ENCODE data around the gene PROZ. TPM values are rescaled to one million over a fixed set of nuclear protein-coding genes. Genes with fewer than 3 reads are reported as not detected.
A peak's percentile ranks its signal among the peaks of the same experiment; 100 is the strongest.

PROZ gene
- total and polyA plus RNA-seq, 9 of the 15 experiments (the other 6 are each of a cell fraction or from before 2014, with no cell fraction given), result not detected

DNA sequence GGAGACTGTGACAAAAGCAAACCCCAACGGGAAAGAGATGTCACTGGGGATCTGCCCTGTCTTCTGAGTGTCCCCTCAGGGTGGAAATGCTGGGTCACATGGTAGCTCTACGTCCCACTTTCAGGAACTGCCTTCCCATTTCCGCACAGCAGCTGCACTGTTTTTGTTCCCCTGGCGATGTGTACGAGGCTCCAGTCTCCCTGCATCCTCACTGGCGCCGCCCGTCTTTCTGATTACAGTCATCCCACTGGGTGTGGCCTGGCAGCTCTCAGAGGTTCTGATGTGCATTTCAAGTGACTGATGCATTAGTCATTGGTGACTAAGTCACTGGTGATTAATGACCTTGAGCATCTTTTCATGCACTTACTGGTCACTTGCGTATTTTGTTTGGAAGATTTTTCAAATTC, 28.8 kb downstream of the PROZ start (continued):
- TF ChIP-seq RBM15 (IDR thresholded peaks at IDR 0.05; ENCODE audit: insufficient read depth, low read length) (no peak), ZNF133 (CRISPR knock-in tag; IDR thresholded peaks at IDR 0.05) (no peak), TAF9B (IDR thresholded peaks at IDR 0.05; ENCODE audit: partially characterized antibody) (no peak), TRIM24 (IDR thresholded peaks at IDR 0.05) (peak in 1 of 2 experiments; percentile 41; a peak in 1 of 4 replicates), ZNF239 (CRISPR knock-in tag; IDR thresholded peaks at IDR 0.05) (no peak), ZNF77 (CRISPR knock-in tag; IDR thresholded peaks at IDR 0.05) (no peak), CXXC5 (CRISPR knock-in tag; IDR thresholded peaks at IDR 0.05) (no peak), FOXM1 (IDR thresholded peaks at IDR 0.05; ENCODE audit: low read depth) (no peak), FOXM1 (CRISPR knock-in tag; IDR thresholded peaks at IDR 0.05; ENCODE audit: low read depth) (no peak), HIVEP1 (CRISPR knock-in tag; IDR thresholded peaks at IDR 0.05) (no peak), PHB2 (IDR thresholded peaks at IDR 0.05; ENCODE audit: low read depth) (no peak), ZNF134 (CRISPR knock-in tag; conservative IDR thresholded peaks at IDR 0.05) (no peak), SMARCE1 (IDR thresholded peaks at IDR 0.05) (peak; percentile 57; the same call in 1 of the 2 replicates), C11orf30 (IDR thresholded peaks at IDR 0.05; ENCODE audit: low read depth) (no peak), SMAD2 (IDR thresholded peaks at IDR 0.05; ENCODE audit: low read depth, low read length) (no peak), DACH1 (IDR thresholded peaks at IDR 0.05; ENCODE audit: partially characterized antibody) (peak; percentile 43)
- TF ChIP-seq, protein P1, sequence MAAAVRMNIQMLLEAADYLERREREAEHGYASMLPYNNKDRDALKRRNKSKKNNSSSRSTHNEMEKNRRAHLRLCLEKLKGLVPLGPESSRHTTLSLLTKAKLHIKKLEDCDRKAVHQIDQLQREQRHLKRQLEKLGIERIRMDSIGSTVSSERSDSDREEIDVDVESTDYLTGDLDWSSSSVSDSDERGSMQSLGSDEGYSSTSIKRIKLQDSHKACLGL (CRISPR knock-in tag; IDR thresholded peaks at IDR 0.05; ENCODE audit: borderline replicate concordance, poor library complexity, severe bottlenecking), result no peak
- TF ChIP-seq, protein P2, sequence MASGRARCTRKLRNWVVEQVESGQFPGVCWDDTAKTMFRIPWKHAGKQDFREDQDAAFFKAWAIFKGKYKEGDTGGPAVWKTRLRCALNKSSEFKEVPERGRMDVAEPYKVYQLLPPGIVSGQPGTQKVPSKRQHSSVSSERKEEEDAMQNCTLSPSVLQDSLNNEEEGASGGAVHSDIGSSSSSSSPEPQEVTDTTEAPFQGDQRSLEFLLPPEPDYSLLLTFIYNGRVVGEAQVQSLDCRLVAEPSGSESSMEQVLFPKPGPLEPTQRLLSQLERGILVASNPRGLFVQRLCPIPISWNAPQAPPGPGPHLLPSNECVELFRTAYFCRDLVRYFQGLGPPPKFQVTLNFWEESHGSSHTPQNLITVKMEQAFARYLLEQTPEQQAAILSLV (tag; IDR thresholded peaks at IDR 0.05), result no peak
- TF ChIP-seq, protein P3, sequence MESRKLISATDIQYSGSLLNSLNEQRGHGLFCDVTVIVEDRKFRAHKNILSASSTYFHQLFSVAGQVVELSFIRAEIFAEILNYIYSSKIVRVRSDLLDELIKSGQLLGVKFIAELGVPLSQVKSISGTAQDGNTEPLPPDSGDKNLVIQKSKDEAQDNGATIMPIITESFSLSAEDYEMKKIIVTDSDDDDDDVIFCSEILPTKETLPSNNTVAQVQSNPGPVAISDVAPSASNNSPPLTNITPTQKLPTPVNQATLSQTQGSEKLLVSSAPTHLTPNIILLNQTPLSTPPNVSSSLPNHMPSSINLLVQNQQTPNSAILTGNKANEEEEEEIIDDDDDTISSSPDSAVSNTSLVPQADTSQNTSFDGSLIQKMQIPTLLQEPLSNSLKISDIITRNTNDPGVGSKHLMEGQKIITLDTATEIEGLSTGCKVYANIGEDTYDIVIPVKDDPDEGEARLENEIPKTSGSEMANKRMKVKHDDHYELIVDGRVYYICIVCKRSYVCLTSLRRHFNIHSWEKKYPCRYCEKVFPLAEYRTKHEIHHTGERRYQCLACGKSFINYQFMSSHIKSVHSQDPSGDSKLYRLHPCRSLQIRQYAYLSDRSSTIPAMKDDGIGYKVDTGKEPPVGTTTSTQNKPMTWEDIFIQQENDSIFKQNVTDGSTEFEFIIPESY (CRISPR knock-in tag; IDR thresholded peaks at IDR 0.05), result 0 out of 2 replicates have a peak, but pooled peaks have one; percentile 14
- TF ChIP-seq, protein P4, sequence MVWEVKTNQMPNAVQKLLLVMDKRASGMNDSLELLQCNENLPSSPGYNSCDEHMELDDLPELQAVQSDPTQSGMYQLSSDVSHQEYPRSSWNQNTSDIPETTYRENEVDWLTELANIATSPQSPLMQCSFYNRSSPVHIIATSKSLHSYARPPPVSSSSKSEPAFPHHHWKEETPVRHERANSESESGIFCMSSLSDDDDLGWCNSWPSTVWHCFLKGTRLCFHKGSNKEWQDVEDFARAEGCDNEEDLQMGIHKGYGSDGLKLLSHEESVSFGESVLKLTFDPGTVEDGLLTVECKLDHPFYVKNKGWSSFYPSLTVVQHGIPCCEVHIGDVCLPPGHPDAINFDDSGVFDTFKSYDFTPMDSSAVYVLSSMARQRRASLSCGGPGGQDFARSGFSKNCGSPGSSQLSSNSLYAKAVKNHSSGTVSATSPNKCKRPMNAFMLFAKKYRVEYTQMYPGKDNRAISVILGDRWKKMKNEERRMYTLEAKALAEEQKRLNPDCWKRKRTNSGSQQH (CRISPR knock-in tag; IDR thresholded peaks at IDR 0.05), result no peak
- TF ChIP-seq, protein P5, sequence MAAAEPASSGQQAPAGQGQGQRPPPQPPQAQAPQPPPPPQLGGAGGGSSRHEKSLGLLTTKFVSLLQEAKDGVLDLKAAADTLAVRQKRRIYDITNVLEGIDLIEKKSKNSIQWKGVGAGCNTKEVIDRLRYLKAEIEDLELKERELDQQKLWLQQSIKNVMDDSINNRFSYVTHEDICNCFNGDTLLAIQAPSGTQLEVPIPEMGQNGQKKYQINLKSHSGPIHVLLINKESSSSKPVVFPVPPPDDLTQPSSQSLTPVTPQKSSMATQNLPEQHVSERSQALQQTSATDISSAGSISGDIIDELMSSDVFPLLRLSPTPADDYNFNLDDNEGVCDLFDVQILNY (CRISPR knock-in tag; IDR thresholded peaks at IDR 0.05), result no peak
- TF ChIP-seq, protein P6, sequence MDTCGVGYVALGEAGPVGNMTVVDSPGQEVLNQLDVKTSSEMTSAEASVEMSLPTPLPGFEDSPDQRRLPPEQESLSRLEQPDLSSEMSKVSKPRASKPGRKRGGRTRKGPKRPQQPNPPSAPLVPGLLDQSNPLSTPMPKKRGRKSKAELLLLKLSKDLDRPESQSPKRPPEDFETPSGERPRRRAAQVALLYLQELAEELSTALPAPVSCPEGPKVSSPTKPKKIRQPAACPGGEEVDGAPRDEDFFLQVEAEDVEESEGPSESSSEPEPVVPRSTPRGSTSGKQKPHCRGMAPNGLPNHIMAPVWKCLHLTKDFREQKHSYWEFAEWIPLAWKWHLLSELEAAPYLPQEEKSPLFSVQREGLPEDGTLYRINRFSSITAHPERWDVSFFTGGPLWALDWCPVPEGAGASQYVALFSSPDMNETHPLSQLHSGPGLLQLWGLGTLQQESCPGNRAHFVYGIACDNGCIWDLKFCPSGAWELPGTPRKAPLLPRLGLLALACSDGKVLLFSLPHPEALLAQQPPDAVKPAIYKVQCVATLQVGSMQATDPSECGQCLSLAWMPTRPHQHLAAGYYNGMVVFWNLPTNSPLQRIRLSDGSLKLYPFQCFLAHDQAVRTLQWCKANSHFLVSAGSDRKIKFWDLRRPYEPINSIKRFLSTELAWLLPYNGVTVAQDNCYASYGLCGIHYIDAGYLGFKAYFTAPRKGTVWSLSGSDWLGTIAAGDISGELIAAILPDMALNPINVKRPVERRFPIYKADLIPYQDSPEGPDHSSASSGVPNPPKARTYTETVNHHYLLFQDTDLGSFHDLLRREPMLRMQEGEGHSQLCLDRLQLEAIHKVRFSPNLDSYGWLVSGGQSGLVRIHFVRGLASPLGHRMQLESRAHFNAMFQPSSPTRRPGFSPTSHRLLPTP (IDR thresholded peaks at IDR 0.05; ENCODE audit: borderline replicate concordance, extremely low read depth, insufficient read length), result no peak

Measured in K562 (cell line).